ENCODE results near the gene FOXS1. TPM values are rescaled to one million over a fixed set of nuclear protein-coding genes. Genes with fewer than 3 reads are reported as not detected.
"Not testable (repeated sequence)": the region's sequence is repeated elsewhere in the genome, so short reads cannot be mapped to it uniquely, and the experiment has no call there.

The FOXS1 gene
- total RNA-seq, 1 donor from 2014 or later = not detected

GRCh38 chr20:31816221-31816620, 29.2 kb downstream of the FOXS1 start:
- Mint-ChIP-seq H3K27ac (no peak overlapping the region), H3K27me3 (no peaks in the 10 kb centered on the region), H3K36me3 (ENCODE audit: low read depth) (no peaks in the 10 kb centered on the region), H3K9me3 (no peaks in the 10 kb centered on the region), H3K4me1 (no peaks in the 10 kb centered on the region), H3K4me3 (no peak overlapping the region)
- DNase-seq (no peak), ATAC-seq (ENCODE audit: low read depth) (no peak)
- POLR2A ChIA-PET = no interaction called here
- CTCF ChIA-PET = interaction anchor here (1.0 kb wide), 1 partner anchor 20 kb away, joined by 3 read pairs; no protein-coding TSS in a partner anchor
- no peak for TF ChIP-seq CTCF (IDR thresholded peaks at IDR 0.05)
- intact Hi-C loops (cut with micrococcal nuclease) = no loop called here

- no peak overlapping the region for H3K27ac Mint-ChIP-seq
- intact Hi-C loops (cut with micrococcal nuclease) = no loop called here
- no peak for ATAC-seq (ENCODE audit: low read depth)
- no peaks in the 10 kb centered on the region for H3K9me3 Mint-ChIP-seq
- H3K4me1 Mint-ChIP-seq = no peaks in the 10 kb centered on the region
- no peaks in the 10 kb centered on the region for H3K36me3 Mint-ChIP-seq (ENCODE audit: low read depth)
- no peak for TF ChIP-seq CTCF (IDR thresholded peaks at IDR 0.05)
- CTCF ChIA-PET = interaction anchor here (0.6 to 1.0 kb wide), 2 partner anchors 21 to 356 kb away, joined by 3 read pairs; no protein-coding TSS in a partner anchor
- no peaks in the 10 kb centered on the region for H3K27me3 Mint-ChIP-seq
- H3K4me3 Mint-ChIP-seq = no peak overlapping the region
- no peak for DNase-seq
- POLR2A ChIA-PET = no interaction called here
Observed at GRCh38 chr20:31815408-31816188, 29.8 kb downstream of the FOXS1 start.

GRCh38 chr20:31814142-31814541, 31.3 kb downstream of the FOXS1 start:
- H3K9me3 Mint-ChIP-seq; H3K4me3 Mint-ChIP-seq; intact Hi-C loops (cut with micrococcal nuclease); POLR2A ChIA-PET; H3K27ac Mint-ChIP-seq; DNase-seq; H3K27me3 Mint-ChIP-seq; ATAC-seq (ENCODE audit: low read depth); H3K4me1 Mint-ChIP-seq; H3K36me3 Mint-ChIP-seq (ENCODE audit: low read depth): not testable (repeated sequence)
- CTCF ChIA-PET = interaction anchor here (1.4 kb wide), 2 partner anchors 9 to 16 kb away, joined by 3 to 6 read pairs; no protein-coding TSS in a partner anchor

- Mint-ChIP-seq H3K4me3 (no peak overlapping the region), H3K9me3 (no peaks in the 10 kb centered on the region), H3K27me3 (no peaks in the 10 kb centered on the region), H3K4me1 (peaks cover 4% of the 10 kb centered on the region), H3K36me3 (ENCODE audit: low read depth) (no peaks in the 10 kb centered on the region), H3K27ac (no peak overlapping the region)
- ChIA-PET POLR2A (no interaction called here), CTCF (interaction anchor here (1.4 kb wide), 2 partner anchors 9 to 16 kb away, joined by 3 to 6 read pairs; no protein-coding TSS in a partner anchor)
- intact Hi-C loops (cut with micrococcal nuclease) = no loop called here
- TF ChIP-seq CTCF (IDR thresholded peaks at IDR 0.05) = no peak
- DNase-seq (no peak), ATAC-seq (ENCODE audit: low read depth) (no peak)
Observed at GRCh38 chr20:31813611-31814010, 31.8 kb downstream of the FOXS1 start.

GRCh38 chr20:31811796-31812728, 33.3 kb downstream of the FOXS1 start:
- Mint-ChIP-seq H3K36me3 (ENCODE audit: low read depth) (no peaks in the 10 kb centered on the region), H3K27ac (no peak overlapping the region), H3K4me3 (no peak overlapping the region), H3K27me3 (no peaks in the 10 kb centered on the region), H3K4me1 (peaks cover 8% of the 10 kb centered on the region), H3K9me3 (no peaks in the 10 kb centered on the region)
- CTCF ChIA-PET = no interaction called here
- POLR2A ChIA-PET = no interaction called here
- DNase-seq (no peak), ATAC-seq (ENCODE audit: low read depth) (no peak)
- intact Hi-C loops (cut with micrococcal nuclease) = no loop called here
- no peak for TF ChIP-seq CTCF (IDR thresholded peaks at IDR 0.05)
